ENCODE data around the gene ARHGAP15. TPM values are rescaled to one million over a fixed set of nuclear protein-coding genes. Genes with fewer than 3 reads are reported as not detected.

Gene ARHGAP15
- total RNA-seq, 1 donor from 2014 or later = 5.4 TPM

GRCh38 chr2:143694335-143694734 lies 565.1 kb downstream of the ARHGAP15 start:
- intact Hi-C loops (cut with DNase I) = no loop called here
- DNase-seq (no peak), ATAC-seq (ENCODE audit: poor library complexity) (no peak)

GRCh38 chr2:143696651-143697050 lies 567.4 kb downstream of the ARHGAP15 start:
- intact Hi-C loops (cut with DNase I) = no loop called here
- DNase-seq (no peak), ATAC-seq (ENCODE audit: poor library complexity) (no peak)

- DNase-seq (no peak), ATAC-seq (ENCODE audit: poor library complexity) (no peak)
- intact Hi-C loops (cut with DNase I) = no loop called here
These were observed 568.5 kb downstream of the ARHGAP15 start for GRCh38 chr2:143697744-143698143.

DNA sequence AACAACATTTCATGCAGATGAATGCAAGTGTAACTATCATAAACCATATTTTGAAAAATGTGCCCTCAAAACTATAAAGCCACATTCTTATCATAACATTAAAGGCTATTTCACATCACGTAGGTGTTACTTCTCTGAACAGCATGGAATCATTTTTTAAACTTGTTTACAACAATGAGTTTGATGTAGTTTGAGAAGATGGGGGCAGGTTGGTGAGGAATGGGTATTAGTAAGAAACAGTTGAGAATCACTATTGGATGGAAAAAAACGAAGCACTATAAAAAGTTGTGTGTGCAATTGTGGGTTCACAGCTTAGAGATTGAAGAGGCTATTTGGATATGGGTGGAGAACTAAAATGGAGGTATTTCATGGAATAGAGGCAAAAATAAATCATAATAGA lies 569.1 kb downstream of the ARHGAP15 start:
- ATAC-seq (ENCODE audit: poor library complexity) (no peak), DNase-seq (no peak)
- intact Hi-C loops (cut with DNase I) = no loop called here

- ATAC-seq (ENCODE audit: poor library complexity) (no peak), DNase-seq (no peak)
- intact Hi-C loops (cut with DNase I) = no loop called here
These were observed 569.8 kb downstream of the ARHGAP15 start for GRCh38 chr2:143698888-143699570.

DNA sequence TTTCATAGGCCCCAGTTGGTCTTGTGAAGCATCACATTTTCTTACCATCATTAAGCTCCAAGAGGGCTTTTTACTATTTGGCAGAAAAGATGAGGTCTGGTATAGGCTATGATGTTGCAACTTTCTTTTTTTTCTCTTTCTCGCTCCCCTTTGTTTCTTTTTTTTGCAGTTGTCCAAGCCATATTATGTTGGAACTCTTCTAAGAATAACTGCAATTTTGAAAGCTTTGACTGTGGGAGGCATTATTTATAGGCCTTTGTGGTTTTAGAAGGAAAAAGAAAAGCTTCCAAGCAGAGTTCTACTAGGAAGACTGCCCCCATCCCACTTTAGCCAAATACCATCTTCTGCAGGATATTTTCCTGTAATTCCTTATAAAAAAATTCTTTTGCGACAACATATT lies 571.6 kb downstream of the ARHGAP15 start:
- intact Hi-C loops (cut with DNase I) = no loop called here
- ATAC-seq (ENCODE audit: poor library complexity) (no peak), DNase-seq (no peak)

DNA sequence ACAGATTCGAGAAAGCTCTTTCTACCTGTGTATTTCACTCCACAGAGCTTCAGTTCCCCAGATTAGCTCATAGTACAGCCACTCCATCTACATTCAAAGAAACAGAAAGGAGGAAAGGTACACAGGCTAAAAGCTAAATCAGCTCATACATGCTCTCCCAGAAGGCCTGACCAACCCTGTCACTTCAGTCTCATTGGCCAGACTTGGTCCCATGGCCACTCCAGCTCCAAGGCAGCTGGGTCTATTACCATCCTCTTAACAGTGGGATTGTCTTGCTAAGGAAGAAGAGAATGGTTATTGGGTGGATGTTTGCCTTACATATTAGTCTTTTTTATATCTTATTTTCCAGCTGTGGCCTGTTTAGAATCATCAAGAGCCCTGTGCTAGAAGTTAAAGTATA lies 572.6 kb downstream of the ARHGAP15 start:
- intact Hi-C loops (cut with DNase I) = no loop called here
- no peak for DNase-seq
- no peak for ATAC-seq (ENCODE audit: poor library complexity)

- intact Hi-C loops (cut with DNase I) = no loop called here
- ATAC-seq (ENCODE audit: poor library complexity) (no peak), DNase-seq (no peak)
These were observed 573.7 kb downstream of the ARHGAP15 start for GRCh38 chr2:143702931-143703330.

GRCh38 chr2:143704451-143705106 lies 575.4 kb downstream of the ARHGAP15 start:
- ATAC-seq (ENCODE audit: poor library complexity) (no peak), DNase-seq (no peak)
- intact Hi-C loops (cut with DNase I) = no loop called here

DNA sequence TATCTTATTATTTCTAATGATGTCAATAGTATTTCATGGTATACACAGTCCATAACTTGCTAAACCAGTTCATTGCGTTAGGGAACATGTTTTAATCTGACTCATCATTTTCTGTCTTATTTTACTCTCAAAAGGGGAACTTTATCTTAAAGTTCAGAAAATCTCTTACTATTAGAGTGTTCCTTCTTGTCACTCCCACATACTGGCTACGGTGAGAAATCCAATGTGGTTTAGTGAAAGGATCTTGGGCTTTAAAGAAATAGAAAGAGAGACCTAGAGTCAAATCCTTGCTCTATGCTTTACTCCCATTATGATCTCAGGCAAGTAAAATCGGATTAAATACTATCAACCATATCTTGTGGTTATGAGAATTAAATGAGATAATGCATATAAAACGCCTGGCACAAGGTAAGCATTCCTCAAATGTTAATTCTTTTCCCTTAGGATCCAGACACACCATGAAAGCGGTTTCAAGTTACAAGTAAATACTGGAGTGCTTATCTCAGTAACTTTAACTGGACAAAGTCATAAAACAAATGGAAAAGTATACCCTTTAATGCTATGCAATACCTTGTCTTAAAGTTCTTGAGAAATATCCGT lies 576.0 kb downstream of the ARHGAP15 start:
- intact Hi-C loops (cut with DNase I) = no loop called here
- ATAC-seq (ENCODE audit: poor library complexity) (no peak), DNase-seq (no peak)

- DNase-seq = no peak
- no peak for ATAC-seq (ENCODE audit: poor library complexity)
- intact Hi-C loops (cut with DNase I) = no loop called here
These were observed 577.1 kb downstream of the ARHGAP15 start for GRCh38 chr2:143706354-143706753.

DNA sequence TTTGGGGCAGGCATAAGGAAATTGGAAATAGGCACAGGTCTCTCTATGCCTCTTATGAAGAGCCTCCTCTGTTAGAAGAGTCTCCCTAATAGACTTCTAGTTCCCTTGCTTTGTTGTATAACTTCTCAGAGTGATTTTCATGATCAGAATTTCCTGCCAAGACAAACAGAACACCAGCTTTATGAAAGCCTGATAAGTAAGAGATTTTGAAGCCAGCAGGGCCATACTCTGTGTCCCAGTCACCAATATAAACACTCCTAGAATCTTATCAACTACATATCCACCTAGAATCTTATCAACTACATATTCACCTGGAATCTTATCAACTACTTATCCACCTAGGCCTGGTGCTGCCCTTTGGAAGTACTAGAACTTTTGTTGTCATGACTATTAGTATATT lies 579.5 kb downstream of the ARHGAP15 start:
- DNase-seq (no peak), ATAC-seq (ENCODE audit: poor library complexity) (no peak)
- intact Hi-C loops (cut with DNase I) = no loop called here

DNA sequence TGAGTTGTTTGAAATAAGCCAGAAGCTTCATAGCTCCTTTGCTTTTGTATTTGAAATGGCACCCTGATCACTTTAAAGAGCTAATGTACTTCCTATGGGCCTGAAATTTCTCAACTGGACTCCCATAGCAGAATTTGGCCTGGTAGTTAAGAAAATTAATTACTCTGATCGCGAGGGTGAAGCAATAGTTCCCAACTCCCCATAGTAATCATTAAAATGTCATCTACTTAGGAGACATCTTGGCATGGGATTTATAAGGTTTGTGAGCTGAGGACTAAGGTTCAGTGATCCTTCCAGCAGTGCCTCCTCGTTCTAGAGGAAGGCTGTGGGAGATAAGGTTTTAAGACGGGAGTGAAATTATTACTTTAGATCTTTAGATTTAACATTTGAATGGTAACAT lies 581.0 kb downstream of the ARHGAP15 start:
- DNase-seq (no peak), ATAC-seq (ENCODE audit: poor library complexity) (no peak)
- intact Hi-C loops (cut with DNase I) = no loop called here

GRCh38 chr2:143710879-143711278 lies 581.7 kb downstream of the ARHGAP15 start:
- no peak for DNase-seq
- intact Hi-C loops (cut with DNase I) = no loop called here
- ATAC-seq (ENCODE audit: poor library complexity) = no peak

DNA sequence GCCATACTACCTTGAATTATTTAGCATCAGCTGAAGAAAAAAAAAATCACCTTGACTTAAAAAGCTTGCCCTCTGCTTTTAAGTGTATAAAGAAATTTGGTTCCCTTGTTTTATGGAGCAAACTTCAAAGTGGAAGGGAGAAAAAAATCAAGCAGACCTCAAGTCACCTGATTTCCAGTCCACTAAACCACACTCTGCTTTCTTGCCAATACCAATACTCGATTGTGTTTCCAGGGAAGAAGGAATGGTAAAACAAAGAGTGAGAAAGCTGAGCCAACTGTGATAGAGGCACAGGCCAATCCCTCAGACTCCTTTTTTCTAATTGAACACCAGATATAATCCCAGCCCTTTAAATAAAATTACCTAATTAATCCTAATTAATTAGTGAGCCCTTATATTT lies 587.3 kb downstream of the ARHGAP15 start:
- intact Hi-C loops (cut with DNase I) = no loop called here
- no peak for ATAC-seq (ENCODE audit: poor library complexity)

GRCh38 chr2:143717053-143717452 lies 587.8 kb downstream of the ARHGAP15 start:
- ATAC-seq (ENCODE audit: poor library complexity) (no peak), DNase-seq (no peak)
- intact Hi-C loops (cut with DNase I) = no loop called here

More for the DNA sequence above, 587.3 kb downstream of the ARHGAP15 start:
- DNase-seq = no peak

- intact Hi-C loops (cut with DNase I) = no loop called here
- DNase-seq = no peak
- ATAC-seq (ENCODE audit: poor library complexity) = no peak
These were observed 588.4 kb downstream of the ARHGAP15 start for GRCh38 chr2:143717536-143718168.

GRCh38 chr2:143718745-143719144 lies 589.5 kb downstream of the ARHGAP15 start:
- intact Hi-C loops (cut with DNase I) = no loop called here
- DNase-seq = no peak
- ATAC-seq (ENCODE audit: poor library complexity) = no peak

GRCh38 chr2:143719406-143719805 lies 590.2 kb downstream of the ARHGAP15 start:
- ATAC-seq (ENCODE audit: poor library complexity) (no peak), DNase-seq (no peak)
- intact Hi-C loops (cut with DNase I) = no loop called here

Data from Right ventricle myocardium superior (tissue), 1 donor.